H1 (cell line): ENCODE results near the gene CPXM2. TPM values are rescaled to one million over a fixed set of nuclear protein-coding genes. Genes with fewer than 3 reads are reported as not detected.

Source experiments
- polyA plus RNA-seq, 7 experiments: library from polyadenylated mRNA; depleted of rRNA in 3 of 7; stranded (reverse) in 5 of 7; unstranded in 2 of 7; fragments of >200 nt in 5 of 7; fragments of 200-250 nt in 2 of 7; gene quantifications; 1 replicate in 5 of 7; 2 replicates in 1 of 7; 4 replicates in 1 of 7; pipeline versions ENCODE4 v1.2.1 to v1.2.3, GENCODE V29; 2011 to 2013; ENCODE audit warnings: missing spikeins in 2 of 7, mixed read lengths in 2 of 7
- total RNA-seq: library from RNA; stranded (reverse); fragmentation: NEBNext Ultra II Directional; extraction: Animal tissue kit (Norgen Biotek cat#: 25700); gene quantifications from 2 replicates; pipeline ENCODE4 v1.2.1, GENCODE V29; 2021

CPXM2 gene
- total and polyA plus RNA-seq, 2 of the 8 experiments (the other 6 are each of a cell fraction or from before 2014, with no cell fraction given) = 2.4 to 2.9 TPM

Other genes with a start within 250 kb of the CPXM2 start
- gene GPR26, start 225.5 kb downstream of the CPXM2 start, total RNA-seq = 0.09 and 0.10 TPM in 2 replicates
- 0.11 and 0.21 TPM in 2 replicates for gene GPR26, start 225.5 kb downstream of the CPXM2 start, polyA plus RNA-seq (2011; rRNA removed)
- gene CHST15, start 201.8 kb upstream of the CPXM2 start, total RNA-seq = 9.1 and 9.4 TPM in 2 replicates
- 7.4 and 8.8 TPM in 2 replicates for gene CHST15, start 201.8 kb upstream of the CPXM2 start, polyA plus RNA-seq (2011; rRNA removed)